Mammary microvascular endothelial cell (primary cell): ENCODE results near the gene ARMS2. TPM values are rescaled to one million over a fixed set of nuclear protein-coding genes. Genes with fewer than 3 reads are reported as not detected.

Source experiments
- total RNA-seq: library from RNA; depleted of rRNA; stranded (reverse); fragments of >200 nt; gene quantifications from 2 replicates; pipeline ENCODE4 v1.2.3, GENCODE V29; 2015

ARMS2 gene, protein sequence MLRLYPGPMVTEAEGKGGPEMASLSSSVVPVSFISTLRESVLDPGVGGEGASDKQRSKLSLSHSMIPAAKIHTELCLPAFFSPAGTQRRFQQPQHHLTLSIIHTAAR
- not detected in 2 replicates for total RNA-seq

DNA sequence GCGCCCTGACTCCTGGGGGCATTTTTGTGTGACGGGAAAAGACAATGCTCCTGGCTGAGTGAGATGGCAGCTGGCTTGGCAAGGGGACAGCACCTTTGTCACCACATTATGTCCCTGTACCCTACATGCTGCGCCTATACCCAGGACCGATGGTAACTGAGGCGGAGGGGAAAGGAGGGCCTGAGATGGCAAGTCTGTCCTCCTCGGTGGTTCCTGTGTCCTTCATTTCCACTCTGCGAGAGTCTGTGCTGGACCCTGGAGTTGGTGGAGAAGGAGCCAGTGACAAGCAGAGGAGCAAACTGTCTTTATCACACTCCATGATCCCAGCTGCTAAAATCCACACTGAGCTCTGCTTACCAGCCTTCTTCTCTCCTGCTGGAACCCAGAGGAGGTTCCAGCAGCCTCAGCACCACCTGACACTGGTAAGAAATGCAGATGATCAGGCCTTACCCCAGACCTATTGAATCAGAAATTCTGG, at the start of gene ARMS2:
Gene ARMS2 (plus strand): TSS at position 51 of the 478 bp plus-strand sequence. CDS start 75 bp downstream, at position 126.

DNA sequence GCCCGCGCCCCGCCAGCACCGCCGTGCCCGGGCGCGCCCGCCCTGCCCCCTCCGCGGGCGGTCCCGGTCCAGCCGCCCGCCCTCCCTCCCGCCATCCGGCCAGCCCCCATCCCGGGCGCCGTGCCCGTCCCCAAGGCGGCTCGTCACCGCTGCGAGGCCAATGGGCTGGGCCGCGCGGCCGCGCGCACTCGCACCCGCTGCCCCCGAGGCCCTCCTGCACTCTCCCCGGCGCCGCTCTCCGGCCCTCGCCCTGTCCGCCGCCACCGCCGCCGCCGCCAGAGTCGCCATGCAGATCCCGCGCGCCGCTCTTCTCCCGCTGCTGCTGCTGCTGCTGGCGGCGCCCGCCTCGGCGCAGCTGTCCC, 6.9 kb downstream of the ARMS2 start, which contains the start of gene HTRA1:
Gene HTRA1 (plus strand): TSS at position 187 of the 362 bp plus-strand sequence. CDS start 100 bp downstream, at position 287.

Other genes with a start within 250 kb of the ARMS2 start
- not detected in 2 replicates for gene BTBD16, start 183.4 kb upstream of the ARMS2 start, total RNA-seq
- gene PLEKHA1, start 79.9 kb upstream of the ARMS2 start, total RNA-seq, result 34.0 and 34.8 TPM in 2 replicates
- 50.4 and 51.6 TPM in 2 replicates for gene HTRA1, start 6.9 kb downstream of the ARMS2 start, total RNA-seq
- gene DMBT1, start 106.1 kb downstream of the ARMS2 start, total RNA-seq, result not detected in 2 replicates
- gene C10orf120, start 245.2 kb downstream of the ARMS2 start, total RNA-seq, result not detected in 2 replicates